Measurements from ENCODE around the gene ASIC1. TPM values are rescaled to one million over a fixed set of nuclear protein-coding genes. Genes with fewer than 3 reads are reported as not detected.
A peak's percentile ranks its signal among the peaks of the same experiment; 100 is the strongest.

ASIC1 gene
- total and polyA plus RNA-seq, 9 donors, result 3.5 to 12.3 (median 10.7) TPM

- H3K27me3 ChIP-seq (ENCODE audit: control insufficient read depth, insufficient read depth, low read length), result no peaks in the 10 kb centered on the region
- no peak overlapping the region for H3K27ac ChIP-seq (ENCODE audit: low read length)
- no peak overlapping the region for H3K4me3 ChIP-seq (ENCODE audit: low read length)
- H3K36me3 ChIP-seq (ENCODE audit: control insufficient read depth, insufficient read depth, low read length), result no peaks in the 10 kb centered on the region
- DNase-seq, result no peak
- H3K4me1 ChIP-seq (ENCODE audit: control insufficient read depth, insufficient read depth, low read length), result peaks cover 14% of the 10 kb centered on the region
- 22% methylated on average over 1 of the region's 10 CpGs for WGBS (ENCODE audit: insufficient coverage)
- no peaks in the 10 kb centered on the region for H3K9me3 ChIP-seq (replicated peaks; ENCODE audit: control insufficient read depth, low read depth, low read length)
Observed at GRCh38 chr12:50072198-50072907, 15.0 kb downstream of the ASIC1 start.

- H3K4me3 ChIP-seq (ENCODE audit: low read length), result no peak overlapping the region
- no peak overlapping the region for H3K27ac ChIP-seq (ENCODE audit: low read length)
- H3K36me3 ChIP-seq (ENCODE audit: control insufficient read depth, insufficient read depth, low read length), result no peaks in the 10 kb centered on the region
- H3K27me3 ChIP-seq (ENCODE audit: control insufficient read depth, insufficient read depth, low read length), result no peaks in the 10 kb centered on the region
- peaks cover 14% of the 10 kb centered on the region for H3K4me1 ChIP-seq (ENCODE audit: control insufficient read depth, insufficient read depth, low read length)
- DNase-seq, result no peak
- no peaks in the 10 kb centered on the region for H3K9me3 ChIP-seq (replicated peaks; ENCODE audit: control insufficient read depth, low read depth, low read length)
- 80% methylated on average over 1 of the region's 7 CpGs for WGBS (ENCODE audit: insufficient coverage)
Observed at GRCh38 chr12:50073206-50073605, 15.8 kb downstream of the ASIC1 start.

DNA sequence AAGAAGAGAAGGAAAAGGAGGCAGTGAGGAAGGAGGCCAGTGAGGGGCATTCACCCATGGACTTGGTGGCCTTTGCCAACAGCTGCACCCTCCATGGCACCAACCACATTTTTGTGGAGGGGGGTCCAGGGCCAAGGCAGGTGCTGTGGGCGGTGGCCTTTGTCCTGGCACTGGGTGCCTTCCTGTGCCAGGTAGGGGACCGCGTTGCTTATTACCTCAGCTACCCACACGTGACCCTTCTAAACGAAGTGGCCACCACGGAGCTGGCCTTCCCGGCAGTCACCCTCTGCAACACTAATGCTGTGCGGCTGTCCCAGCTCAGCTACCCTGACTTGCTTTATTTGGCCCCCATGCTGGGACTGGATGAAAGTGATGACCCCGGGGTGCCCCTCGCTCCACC, 16.3 kb downstream of the ASIC1 start:
- WGBS (ENCODE audit: insufficient coverage), result 85% methylated on average over 10 of the region's 10 CpGs
- no peak for DNase-seq
- no peaks in the 10 kb centered on the region for H3K36me3 ChIP-seq (ENCODE audit: control insufficient read depth, insufficient read depth, low read length)
- H3K27me3 ChIP-seq (ENCODE audit: control insufficient read depth, insufficient read depth, low read length), result no peaks in the 10 kb centered on the region
- no peak overlapping the region for H3K4me3 ChIP-seq (ENCODE audit: low read length)
- H3K27ac ChIP-seq (ENCODE audit: low read length), result no peak overlapping the region
- H3K9me3 ChIP-seq (replicated peaks; ENCODE audit: control insufficient read depth, low read depth, low read length), result no peaks in the 10 kb centered on the region
- peaks cover 14% of the 10 kb centered on the region for H3K4me1 ChIP-seq (ENCODE audit: control insufficient read depth, insufficient read depth, low read length)

- Histone ChIP-seq H3K4me1 (ENCODE audit: control insufficient read depth, insufficient read depth, low read length) (peaks cover 11% of the 10 kb centered on the region), H3K4me3 (ENCODE audit: low read length) (no peak overlapping the region), H3K27me3 (ENCODE audit: control insufficient read depth, insufficient read depth, low read length) (no peaks in the 10 kb centered on the region), H3K27ac (ENCODE audit: low read length) (no peak overlapping the region), H3K36me3 (ENCODE audit: control insufficient read depth, insufficient read depth, low read length) (no peaks in the 10 kb centered on the region), H3K9me3 (replicated peaks; ENCODE audit: control insufficient read depth, low read depth, low read length) (no peaks in the 10 kb centered on the region)
- 0% methylated on average over 3 of the region's 9 CpGs for WGBS (ENCODE audit: insufficient coverage)
- DNase-seq, result peak; percentile 84
Observed at GRCh38 chr12:50074936-50075807, 17.8 kb downstream of the ASIC1 start.

DNA sequence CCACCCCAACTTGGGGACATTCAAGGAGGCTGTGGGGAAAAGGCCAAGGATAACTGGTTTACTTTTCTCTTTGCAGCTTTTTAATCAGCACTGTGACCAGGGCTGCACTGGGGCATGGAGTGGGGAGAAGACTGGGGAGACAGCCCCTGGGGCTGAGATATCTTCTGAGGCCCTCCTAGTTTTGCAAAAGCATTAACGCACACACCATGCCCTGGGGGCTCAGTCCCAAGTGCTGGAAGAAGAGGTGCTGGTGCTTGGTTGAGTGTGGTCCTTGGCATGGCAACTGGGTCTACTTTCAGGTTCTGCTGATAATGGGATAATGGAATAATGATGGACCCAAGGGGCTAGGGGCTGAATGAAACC, 18.4 kb downstream of the ASIC1 start:
- H3K36me3 ChIP-seq (ENCODE audit: control insufficient read depth, insufficient read depth, low read length), result no peaks in the 10 kb centered on the region
- H3K4me3 ChIP-seq (ENCODE audit: low read length), result no peak overlapping the region
- peaks cover under 1% of the 10 kb centered on the region for H3K27me3 ChIP-seq (ENCODE audit: control insufficient read depth, insufficient read depth, low read length)
- no peaks in the 10 kb centered on the region for H3K9me3 ChIP-seq (replicated peaks; ENCODE audit: control insufficient read depth, low read depth, low read length)
- 83% methylated on average over 1 of the region's 1 CpG for WGBS (ENCODE audit: insufficient coverage)
- no peak for DNase-seq
- peaks cover 5% of the 10 kb centered on the region for H3K4me1 ChIP-seq (ENCODE audit: control insufficient read depth, insufficient read depth, low read length)
- H3K27ac ChIP-seq (ENCODE audit: low read length), result no peak overlapping the region

DNA sequence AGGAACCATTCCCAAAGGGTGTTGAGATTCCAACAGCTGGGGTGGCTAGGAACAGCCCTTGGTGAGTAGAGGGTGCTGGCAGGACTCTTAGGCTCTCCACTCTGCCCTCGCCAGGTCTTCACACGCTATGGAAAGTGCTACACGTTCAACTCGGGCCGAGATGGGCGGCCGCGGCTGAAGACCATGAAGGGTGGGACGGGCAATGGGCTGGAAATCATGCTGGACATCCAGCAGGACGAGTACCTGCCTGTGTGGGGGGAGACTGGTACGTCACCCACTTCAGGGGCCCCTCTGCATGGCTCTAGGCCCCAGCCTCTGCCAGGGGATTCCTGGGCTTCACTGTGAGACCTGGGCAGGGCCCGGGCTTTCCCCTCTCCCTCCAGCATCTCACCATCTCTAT, 19.7 kb downstream of the ASIC1 start:
- H3K4me3 ChIP-seq (ENCODE audit: low read length), result no peak overlapping the region
- H3K27me3 ChIP-seq (ENCODE audit: control insufficient read depth, insufficient read depth, low read length), result peaks cover 6% of the 10 kb centered on the region
- H3K4me1 ChIP-seq (ENCODE audit: control insufficient read depth, insufficient read depth, low read length), result peaks cover 3% of the 10 kb centered on the region
- no peaks in the 10 kb centered on the region for H3K36me3 ChIP-seq (ENCODE audit: control insufficient read depth, insufficient read depth, low read length)
- 85% methylated on average over 12 of the region's 12 CpGs for WGBS (ENCODE audit: insufficient coverage)
- DNase-seq, result no peak
- no peaks in the 10 kb centered on the region for H3K9me3 ChIP-seq (replicated peaks; ENCODE audit: control insufficient read depth, low read depth, low read length)
- H3K27ac ChIP-seq (ENCODE audit: low read length), result no peak overlapping the region

DNA sequence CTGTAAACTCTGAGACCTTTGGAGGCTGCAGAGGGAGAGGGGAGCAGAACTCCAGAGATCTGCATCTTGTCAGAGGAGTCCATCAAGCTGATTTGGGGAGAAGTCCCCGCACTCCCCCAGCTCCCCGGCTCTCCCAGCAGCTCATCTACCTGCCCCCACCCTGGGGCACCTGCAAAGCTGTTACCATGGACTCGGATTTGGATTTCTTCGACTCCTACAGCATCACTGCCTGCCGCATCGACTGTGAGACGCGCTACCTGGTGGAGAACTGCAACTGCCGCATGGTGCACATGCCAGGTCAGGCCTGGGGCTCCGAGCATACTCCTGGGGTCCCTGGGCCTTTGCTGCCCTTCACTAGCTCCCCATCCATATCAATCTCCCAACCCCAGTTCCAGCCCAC, 20.9 kb downstream of the ASIC1 start:
- DNase-seq, result no peak
- WGBS (ENCODE audit: insufficient coverage), result 92% methylated on average over 9 of the region's 10 CpGs
- Histone ChIP-seq H3K9me3 (replicated peaks; ENCODE audit: control insufficient read depth, low read depth, low read length) (no peaks in the 10 kb centered on the region), H3K4me1 (ENCODE audit: control insufficient read depth, insufficient read depth, low read length) (peaks cover 3% of the 10 kb centered on the region), H3K4me3 (ENCODE audit: low read length) (no peak overlapping the region), H3K36me3 (ENCODE audit: control insufficient read depth, insufficient read depth, low read length) (no peaks in the 10 kb centered on the region), H3K27ac (ENCODE audit: low read length) (no peak overlapping the region), H3K27me3 (ENCODE audit: control insufficient read depth, insufficient read depth, low read length) (peaks cover 6% of the 10 kb centered on the region)

DNA sequence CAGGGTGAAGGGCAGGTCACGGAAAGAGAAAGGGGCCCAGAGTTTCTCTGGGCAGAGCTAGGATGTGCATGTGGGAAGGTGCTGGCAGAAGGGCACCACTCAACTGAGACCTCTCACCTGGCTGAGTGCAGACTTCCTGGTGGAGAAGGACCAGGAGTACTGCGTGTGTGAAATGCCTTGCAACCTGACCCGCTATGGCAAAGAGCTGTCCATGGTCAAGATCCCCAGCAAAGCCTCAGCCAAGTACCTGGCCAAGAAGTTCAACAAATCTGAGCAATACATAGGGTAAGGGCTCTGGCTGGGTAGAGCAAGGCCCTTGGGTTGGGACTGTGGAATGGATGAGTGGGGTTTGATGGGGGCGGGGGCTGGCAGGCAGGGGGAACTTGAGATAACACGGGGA, 22.4 kb downstream of the ASIC1 start:
- H3K4me3 ChIP-seq (ENCODE audit: low read length), result no peak overlapping the region
- H3K27ac ChIP-seq (ENCODE audit: low read length), result no peak overlapping the region
- no peak for DNase-seq
- H3K27me3 ChIP-seq (ENCODE audit: control insufficient read depth, insufficient read depth, low read length), result peaks cover 6% of the 10 kb centered on the region
- H3K36me3 ChIP-seq (ENCODE audit: control insufficient read depth, insufficient read depth, low read length), result no peaks in the 10 kb centered on the region
- H3K4me1 ChIP-seq (ENCODE audit: control insufficient read depth, insufficient read depth, low read length), result peaks cover 9% of the 10 kb centered on the region
- no peaks in the 10 kb centered on the region for H3K9me3 ChIP-seq (replicated peaks; ENCODE audit: control insufficient read depth, low read depth, low read length)
- WGBS (ENCODE audit: insufficient coverage), result 77% methylated on average over 4 of the region's 5 CpGs

- Histone ChIP-seq H3K27ac (ENCODE audit: low read length) (no peak overlapping the region), H3K36me3 (ENCODE audit: control insufficient read depth, insufficient read depth, low read length) (no peaks in the 10 kb centered on the region), H3K4me1 (ENCODE audit: control insufficient read depth, insufficient read depth, low read length) (peaks cover 13% of the 10 kb centered on the region), H3K27me3 (ENCODE audit: control insufficient read depth, insufficient read depth, low read length) (peaks cover 6% of the 10 kb centered on the region), H3K4me3 (ENCODE audit: low read length) (no peak overlapping the region), H3K9me3 (replicated peaks; ENCODE audit: control insufficient read depth, low read depth, low read length) (no peaks in the 10 kb centered on the region)
- WGBS (ENCODE audit: insufficient coverage), result 31% methylated on average over 26 of the region's 46 CpGs
- no peak for DNase-seq
Observed at GRCh38 chr12:50081096-50081808, 23.9 kb downstream of the ASIC1 start.

- WGBS (ENCODE audit: insufficient coverage), result 93% methylated on average over 5 of the region's 7 CpGs
- Histone ChIP-seq H3K9me3 (replicated peaks; ENCODE audit: control insufficient read depth, low read depth, low read length) (no peaks in the 10 kb centered on the region), H3K27me3 (ENCODE audit: control insufficient read depth, insufficient read depth, low read length) (peaks cover 6% of the 10 kb centered on the region), H3K4me3 (ENCODE audit: low read length) (no peak overlapping the region), H3K4me1 (ENCODE audit: control insufficient read depth, insufficient read depth, low read length) (peaks cover 13% of the 10 kb centered on the region), H3K27ac (ENCODE audit: low read length) (no peak overlapping the region), H3K36me3 (ENCODE audit: control insufficient read depth, insufficient read depth, low read length) (peaks cover 10% of the 10 kb centered on the region)
- no peak for DNase-seq
Observed at GRCh38 chr12:50082644-50083043, 25.2 kb downstream of the ASIC1 start.

All from muscle of leg (tissue), 11 donors.